ENCODE results near the gene RHBDL2. TPM values are rescaled to one million over a fixed set of nuclear protein-coding genes. Genes with fewer than 3 reads are reported as not detected.

RHBDL2 gene
- total and polyA plus RNA-seq, 10 of the 15 experiments (the other 5 are each of a cell fraction or from before 2014, with no cell fraction given) = 0.05 TPM; not detected in 9

- in situ Hi-C loops (cut with MboI) = no loop called here
- DNase-seq (ENCODE audit: low read depth, low spot score) (no peak), ATAC-seq (no peak), FAIRE-seq (no peak)
- ChIA-PET RAD21 (ENCODE audit: unreplicated experiment) (interaction anchor here (1.6 kb wide), 1 partner anchor 165 kb away, joined by 5 read pairs; the partner anchor contains the start of gene NDUFS5), SMC1A (ENCODE audit: uncharacterized antibody, unreplicated experiment) (interaction anchor here (2.7 kb wide), 1 partner anchor 11 kb away, joined by 11 read pairs; no protein-coding TSS in a partner anchor), POLR2A (interaction anchor here (0.8 to 1.2 kb wide), 2 partner anchors 11 to 14 kb away, joined by 7 to 10 read pairs; no protein-coding TSS in a partner anchor), CTCF (interaction anchor here (1.1 kb wide), 1 partner anchor 12 kb away, joined by 4 read pairs; the partner anchor contains the start of gene MYCBP)
- peak overlapping the region; percentile 81 for H3K9ac ChIP-seq (ENCODE audit: control insufficient read depth, insufficient read depth, low read length)
- H4K20me1 ChIP-seq (ENCODE audit: control insufficient read depth, insufficient read depth) = no peaks in the 10 kb centered on the region
- peak overlapping the region; percentile 95 for H3K4me3 ChIP-seq
- 10% methylated on average over 6 of the region's 6 CpGs for WGBS (ENCODE audit: insufficient coverage, insufficient replicate concordance, low lambda C conversion rate, missing lambda C conversion rate)
- peak overlapping the region; percentile 97 for H2AFZ ChIP-seq (ENCODE audit: control insufficient read depth, low read depth, low read length)
- H3K27ac ChIP-seq (ENCODE audit: control insufficient read depth, insufficient read depth) = peak overlapping the region; percentile 38; the same call in 1 of the 2 replicates
- peaks cover 29% of the 10 kb centered on the region for H3K79me2 ChIP-seq (ENCODE audit: control insufficient read depth, insufficient read depth, low read length)
- TF ChIP-seq PML (IDR thresholded peaks at IDR 0.05; ENCODE audit: low read length) (no peak), BCLAF1 (IDR thresholded peaks at IDR 0.05) (no peak), MAX (IDR thresholded peaks at IDR 0.05; ENCODE audit: low read depth, low read length) (no peak), RAD51 (IDR thresholded peaks at IDR 0.05) (no peak), NKRF (conservative IDR thresholded peaks at IDR 0.05) (no peak), WRNIP1 (IDR thresholded peaks at IDR 0.05; ENCODE audit: borderline replicate concordance, low read depth, low read length) (no peak), KLF5 (IDR thresholded peaks at IDR 0.05; ENCODE audit: partially characterized antibody) (no peak), POLR2AphosphoS2 (IDR thresholded peaks at IDR 0.05; ENCODE audit: low read depth, low read length) (no peak), PKNOX1 (IDR thresholded peaks at IDR 0.05) (no peak), CUX1 (IDR thresholded peaks at IDR 0.05; ENCODE audit: insufficient replicate concordance, low read depth, low read length) (no peak)
- no peaks in the 10 kb centered on the region for H3K9me3 ChIP-seq (replicated peaks; ENCODE audit: control insufficient read depth, insufficient read depth, low read length)
- BruUV-seq (replicated peaks) = TSS peak; percentile 74
- intact Hi-C loops (cut with micrococcal nuclease; ENCODE audit: unreplicated experiment) = no loop called here
- H3K4me1 ChIP-seq (ENCODE audit: control insufficient read depth, insufficient read depth, low read length) = peaks cover 8% of the 10 kb centered on the region; the same call in 1 of the 2 replicates
- H3K36me3 ChIP-seq (ENCODE audit: control insufficient read depth in 2 of 2, insufficient read depth in 2 of 2, low read length in 1 of 2) = 0 out of 4 replicates have a peak, but pooled peaks cover 0 to 3% of the 10 kb centered on the region in 2 experiments
- no peaks in the 10 kb centered on the region for H3K27me3 ChIP-seq (replicated peaks in 1 of 2; ENCODE audit: control insufficient read depth in 2 of 2, insufficient read depth in 2 of 2, low read length in 1 of 2)
- H3K4me2 ChIP-seq (ENCODE audit: control insufficient read depth, insufficient read depth) = peak overlapping the region; percentile 77
Observed at GRCh38 chr1:38860454-38860795, 81.2 kb downstream of the RHBDL2 start.
